Choroid plexus epithelial cell (primary cell): Measurements from ENCODE around the gene TBC1D10A.

Experiments
- DNase-seq: peaks from one replicate; pipeline ENCODE4 v3.0.0-alpha.2; 2010; ENCODE audit warnings: low read depth
- H3K4me3 ChIP-seq: 2 replicates; pipeline ENCODE4 v1.5.1; 2011; ENCODE audit warnings: low read depth, mild to moderate bottlenecking, control low read depth, low read length, moderate library complexity
- TF ChIP-seq, protein P1 (sequence below): conservative IDR thresholded peaks from 2 replicates; pipeline ENCODE4 v1.5.1; 2011; ENCODE audit warnings: low read depth, mild to moderate bottlenecking, control low read depth, inconsistent platforms, low read length, moderate library complexity

The TBC1D10A gene

DNA sequence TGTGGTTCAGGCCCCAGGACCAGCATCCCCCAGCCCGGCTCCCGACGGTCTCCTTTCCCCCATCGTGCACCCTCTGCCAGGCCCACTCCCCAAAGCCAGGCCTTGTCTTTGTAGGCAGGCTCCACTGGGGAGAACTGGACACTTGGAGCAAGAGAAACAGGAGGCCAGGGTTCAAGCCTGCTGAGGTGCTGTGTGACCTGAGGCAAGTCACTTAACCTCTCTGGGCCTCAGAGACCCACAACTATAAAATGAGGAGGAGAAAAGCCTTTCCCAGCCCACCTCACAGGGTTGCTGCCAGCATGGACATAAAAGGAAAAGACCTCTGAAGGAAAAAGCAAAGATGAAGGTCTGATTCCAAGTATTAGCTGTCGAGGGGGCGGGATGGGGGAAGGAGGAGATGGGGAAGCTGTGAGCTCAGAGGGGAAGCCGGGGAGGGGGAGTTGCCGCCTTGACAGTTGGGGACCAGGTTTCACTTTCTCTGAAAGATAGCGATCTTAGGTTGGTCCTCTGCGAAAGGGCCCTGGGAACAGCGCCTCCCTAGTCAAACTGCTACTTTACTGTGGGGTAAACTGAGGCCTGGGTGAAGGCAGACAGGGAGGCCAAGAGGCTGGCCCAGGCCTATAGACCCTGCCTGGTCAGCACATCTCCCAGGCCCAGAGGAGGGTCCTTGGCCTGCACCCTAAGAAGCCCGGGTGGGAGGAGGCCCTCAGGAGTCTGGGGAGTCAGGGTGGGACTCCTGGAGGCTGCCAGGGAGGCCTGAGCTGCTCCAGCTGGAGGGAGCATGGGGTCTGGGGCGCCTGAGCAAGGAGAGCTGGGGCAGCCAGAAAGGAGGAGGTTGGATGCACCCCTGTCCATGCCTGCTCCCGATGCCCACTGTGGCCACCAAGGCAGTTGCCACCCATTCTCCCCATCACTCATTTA lies 59.1 kb downstream of the TBC1D10A start:
- no peak overlapping the region for H3K4me3 ChIP-seq
- DNase-seq: no peak
- TF ChIP-seq, protein P1, sequence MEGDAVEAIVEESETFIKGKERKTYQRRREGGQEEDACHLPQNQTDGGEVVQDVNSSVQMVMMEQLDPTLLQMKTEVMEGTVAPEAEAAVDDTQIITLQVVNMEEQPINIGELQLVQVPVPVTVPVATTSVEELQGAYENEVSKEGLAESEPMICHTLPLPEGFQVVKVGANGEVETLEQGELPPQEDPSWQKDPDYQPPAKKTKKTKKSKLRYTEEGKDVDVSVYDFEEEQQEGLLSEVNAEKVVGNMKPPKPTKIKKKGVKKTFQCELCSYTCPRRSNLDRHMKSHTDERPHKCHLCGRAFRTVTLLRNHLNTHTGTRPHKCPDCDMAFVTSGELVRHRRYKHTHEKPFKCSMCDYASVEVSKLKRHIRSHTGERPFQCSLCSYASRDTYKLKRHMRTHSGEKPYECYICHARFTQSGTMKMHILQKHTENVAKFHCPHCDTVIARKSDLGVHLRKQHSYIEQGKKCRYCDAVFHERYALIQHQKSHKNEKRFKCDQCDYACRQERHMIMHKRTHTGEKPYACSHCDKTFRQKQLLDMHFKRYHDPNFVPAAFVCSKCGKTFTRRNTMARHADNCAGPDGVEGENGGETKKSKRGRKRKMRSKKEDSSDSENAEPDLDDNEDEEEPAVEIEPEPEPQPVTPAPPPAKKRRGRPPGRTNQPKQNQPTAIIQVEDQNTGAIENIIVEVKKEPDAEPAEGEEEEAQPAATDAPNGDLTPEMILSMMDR: no peak

DNA sequence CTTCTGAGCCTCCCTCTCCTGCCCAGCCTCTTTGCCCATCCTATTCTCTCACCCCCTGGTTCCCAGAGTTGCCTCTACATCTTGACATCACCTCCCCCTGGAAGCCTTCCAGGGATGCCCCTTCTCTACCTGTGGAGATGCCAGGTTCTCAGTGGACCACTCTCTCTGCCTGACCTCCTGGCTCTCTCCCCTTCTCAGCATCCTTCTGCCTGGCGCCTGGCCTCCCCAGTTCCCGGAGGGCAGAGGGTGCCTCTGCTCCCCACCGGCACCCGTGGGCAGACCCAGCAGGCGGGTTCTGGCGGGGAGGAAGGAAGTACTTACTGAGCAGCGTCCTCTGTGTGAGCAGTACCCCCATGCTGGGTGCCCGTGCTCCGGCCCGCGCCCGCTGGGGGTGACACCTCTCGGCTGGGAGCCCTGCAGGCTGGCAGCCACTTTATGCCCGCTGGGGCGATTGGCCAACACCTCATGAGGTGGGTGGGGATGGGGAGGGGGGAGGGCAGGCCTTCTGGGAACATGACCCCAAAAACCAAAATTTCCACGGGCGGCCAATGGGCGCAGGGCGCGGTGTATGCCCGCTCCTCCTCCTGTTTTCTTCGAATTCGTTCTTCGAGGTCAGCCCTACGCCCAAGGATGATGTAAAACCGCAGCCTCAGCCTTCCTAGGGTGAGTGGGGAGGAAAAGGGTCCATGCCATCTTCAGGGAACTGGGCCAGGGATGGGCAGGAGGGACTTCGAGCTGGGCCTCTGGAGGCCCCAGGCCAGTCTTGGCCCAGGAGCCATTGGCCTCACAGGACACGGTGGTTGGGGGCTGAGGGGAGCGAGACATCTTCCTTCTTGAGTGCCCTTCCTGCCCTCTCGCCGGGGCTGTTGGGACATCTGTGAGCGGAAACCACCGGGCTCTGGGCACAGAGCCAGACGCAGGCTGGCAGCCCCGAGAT lies 60.0 kb downstream of the TBC1D10A start, which contains the start of gene OSM:
OSM (minus strand) TSS at position 407 of the 937 bp plus-strand sequence; CDS start at position 355, 52 bp downstream.
- H3K4me3 ChIP-seq: no peak within 1 kb of the TSS
- no peak for DNase-seq
- TF ChIP-seq, protein P1: no peak

DNA sequence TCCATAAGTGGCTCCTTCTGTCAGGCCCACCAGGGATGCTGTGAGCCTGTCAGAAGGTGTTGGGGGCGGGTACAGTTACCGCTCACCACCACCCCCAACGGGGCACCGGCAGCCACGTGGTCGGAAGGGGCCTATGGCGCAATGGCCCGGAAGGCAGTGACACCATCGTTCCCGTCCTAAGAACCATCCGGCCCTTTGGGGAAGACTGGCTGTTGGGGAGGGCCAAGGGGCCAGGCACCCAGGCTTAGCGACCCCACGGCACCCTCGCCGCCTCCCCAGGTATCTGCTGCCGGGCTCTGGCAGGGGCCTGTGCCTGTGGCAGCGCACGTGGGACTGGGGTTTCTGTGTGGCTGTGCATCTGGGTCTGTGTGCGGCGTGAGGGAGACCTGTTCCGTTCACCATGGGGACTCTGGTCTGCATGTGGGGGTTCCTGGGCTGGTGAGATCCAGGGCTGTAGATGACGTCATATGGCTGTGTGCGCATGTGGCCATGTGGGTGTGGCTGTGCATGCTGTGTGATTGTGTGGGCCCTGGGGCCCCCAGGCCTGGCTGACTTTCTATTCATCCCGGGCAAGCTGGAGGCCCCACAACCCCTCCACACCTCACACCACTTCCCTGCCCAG lies 60.8 kb downstream of the TBC1D10A start:
- DNase-seq: no peak
- no peak overlapping the region for H3K4me3 ChIP-seq
- TF ChIP-seq, protein P1: no peak

DNA sequence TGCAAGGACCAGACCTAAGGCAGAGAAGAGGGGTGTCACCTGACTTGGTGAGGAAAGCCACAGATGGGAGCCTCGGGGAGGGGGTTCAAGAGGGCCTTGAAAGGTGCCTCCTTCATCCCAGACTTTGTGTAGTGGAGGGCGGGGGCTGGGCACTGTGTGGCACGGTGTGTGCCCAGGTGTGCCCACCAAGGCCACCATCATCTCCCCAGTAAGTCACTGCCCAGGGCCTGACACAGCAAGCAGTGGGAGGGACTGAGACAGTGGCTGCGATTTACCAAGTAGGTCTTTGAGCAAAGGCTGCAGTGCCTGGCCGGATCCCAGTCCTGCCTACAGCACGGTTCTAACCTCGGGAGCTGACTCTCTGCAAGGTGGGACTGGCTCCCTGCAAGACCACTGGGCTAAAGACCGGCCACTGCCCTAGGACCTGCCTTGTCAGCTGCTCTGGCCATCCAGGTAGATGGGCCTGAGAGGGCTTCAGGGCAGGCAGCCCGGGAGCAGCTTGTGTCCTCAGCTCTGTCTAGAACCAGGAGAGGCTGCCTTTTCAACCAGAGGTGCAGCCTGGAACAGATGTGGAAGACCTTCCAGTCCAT lies 61.5 kb downstream of the TBC1D10A start:
- DNase-seq: no peak
- TF ChIP-seq, protein P1: no peak
- no peak overlapping the region for H3K4me3 ChIP-seq

DNA sequence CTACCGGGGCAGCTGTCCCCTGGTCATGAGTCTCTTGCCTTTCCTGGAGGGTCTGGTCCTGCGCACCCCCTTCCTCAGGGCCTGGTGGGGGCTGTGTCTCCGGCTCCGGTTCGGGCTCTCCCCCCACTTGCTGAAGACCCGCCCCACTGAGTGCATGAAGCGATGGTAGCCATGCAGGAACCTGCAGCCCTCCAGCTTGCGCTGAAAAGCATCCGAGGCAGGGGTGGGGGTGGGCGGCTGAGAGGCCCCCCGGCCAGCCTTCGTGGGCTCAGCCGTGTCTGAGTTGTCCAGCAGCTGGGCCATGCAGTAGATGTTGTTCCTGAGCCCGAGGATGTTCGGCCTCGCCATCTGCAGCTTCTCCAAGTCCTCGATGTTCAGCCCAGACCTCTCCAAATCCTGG lies 62.9 kb downstream of the TBC1D10A start:
- no peak overlapping the region for H3K4me3 ChIP-seq
- TF ChIP-seq, protein P1: no peak
- no peak for DNase-seq
